Adrenal gland (tissue), 5 donors: Measurements from ENCODE around the gene MAU2.

Source experiments
- POLR2A ChIP-seq, 2 donors: fragments of 450-650 bp; IDR thresholded peaks; one replicate each; pipeline ENCODE4 v1.6.1; 2017; ENCODE audit warnings: antibody characterized with exemption in 2 of 2, mild to moderate bottlenecking in 2 of 2, moderate library complexity in 1 of 2
- TF ChIP-seq, protein P1 (sequence below), 6 experiments: fragments of 450-650 bp in 4 of 6; fragments of 200-600 bp in 2 of 6; sonication (generic) in 1 of 6; IDR thresholded peaks; 1 replicate in 5 of 6; 2 replicates in 1 of 6; pipeline versions ENCODE4 v1.5.1 to v1.8.0; 2016 to 2021; ENCODE audit warnings: antibody characterized with exemption in 6 of 6, mild to moderate bottlenecking in 2 of 6, moderate library complexity in 1 of 6
- donor health status: DM: no; HTN: no; CAD: no.

DNA sequence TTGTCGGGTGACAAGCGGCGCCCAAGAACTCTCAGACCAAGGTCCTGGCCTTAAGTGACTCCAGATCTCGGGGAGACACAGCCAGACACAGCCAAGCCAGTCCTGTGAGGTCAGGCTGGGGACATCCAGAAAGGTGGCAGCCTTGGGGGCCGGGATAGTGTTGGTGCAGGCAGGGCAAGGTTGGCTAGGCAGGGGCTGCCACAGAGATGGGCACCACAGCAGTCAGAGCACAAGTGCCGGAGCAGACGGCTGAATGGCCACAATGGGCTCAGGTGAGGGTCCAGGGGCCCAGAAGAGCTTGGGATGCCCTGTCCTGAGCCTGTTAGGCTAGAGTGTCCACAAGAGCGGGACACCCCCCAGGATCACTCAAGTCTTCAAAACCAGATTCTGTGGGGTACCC is 32.2 kb downstream of the MAU2 start:
- TF ChIP-seq POLR2A (IDR thresholded peaks at IDR 0.05), result no peak
- TF ChIP-seq, protein P1, sequence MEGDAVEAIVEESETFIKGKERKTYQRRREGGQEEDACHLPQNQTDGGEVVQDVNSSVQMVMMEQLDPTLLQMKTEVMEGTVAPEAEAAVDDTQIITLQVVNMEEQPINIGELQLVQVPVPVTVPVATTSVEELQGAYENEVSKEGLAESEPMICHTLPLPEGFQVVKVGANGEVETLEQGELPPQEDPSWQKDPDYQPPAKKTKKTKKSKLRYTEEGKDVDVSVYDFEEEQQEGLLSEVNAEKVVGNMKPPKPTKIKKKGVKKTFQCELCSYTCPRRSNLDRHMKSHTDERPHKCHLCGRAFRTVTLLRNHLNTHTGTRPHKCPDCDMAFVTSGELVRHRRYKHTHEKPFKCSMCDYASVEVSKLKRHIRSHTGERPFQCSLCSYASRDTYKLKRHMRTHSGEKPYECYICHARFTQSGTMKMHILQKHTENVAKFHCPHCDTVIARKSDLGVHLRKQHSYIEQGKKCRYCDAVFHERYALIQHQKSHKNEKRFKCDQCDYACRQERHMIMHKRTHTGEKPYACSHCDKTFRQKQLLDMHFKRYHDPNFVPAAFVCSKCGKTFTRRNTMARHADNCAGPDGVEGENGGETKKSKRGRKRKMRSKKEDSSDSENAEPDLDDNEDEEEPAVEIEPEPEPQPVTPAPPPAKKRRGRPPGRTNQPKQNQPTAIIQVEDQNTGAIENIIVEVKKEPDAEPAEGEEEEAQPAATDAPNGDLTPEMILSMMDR (IDR thresholded peaks at IDR 0.05), result no peak
